Endothelial cell of umbilical vein (primary cell): ENCODE data around the gene TNS4. TPM values are rescaled to one million over a fixed set of nuclear protein-coding genes. Genes with fewer than 3 reads are reported as not detected.

Source experiments
- BruUV-seq: library from RNA; stranded (reverse); fragments of 400-500 nt; replicated peaks from 2 replicates; lab custom pipeline; 2021; lab: Mats Ljungman, UMichigan
- CTCF ChIA-PET: fragments of 300-600, 350-600 bp; sonication (Branson Sonifier 250); formaldehyde crosslinking; loops from one replicate; lab custom pipeline; 2021; ENCODE audit warnings: antibody characterized with exemption, inconsistent platforms; lab: Charles Lee
- POLR2A ChIA-PET: fragments of 300-600, 350-600 bp; sonication (Branson Sonifier 250); formaldehyde crosslinking; loops from one replicate; lab custom pipeline; 2021; ENCODE audit warnings: antibody characterized with exemption, inconsistent platforms; lab: Charles Lee
- DNase-seq: peaks from one replicate; pipeline ENCODE4 v3.0.0-alpha.2; 2011; ENCODE audit warnings: low read depth, low spot score
- FAIRE-seq: peaks from 2 replicates; lab custom pipeline; 2011; peaks lifted over from hg19 to GRCh38; lab: Jason Lieb, UNC
- H2AFZ ChIP-seq: 2 replicates; pipeline ENCODE4 v1.6.0; 2012; ENCODE audit warnings: low read depth, low read length, control low read depth, inconsistent platforms
- H3K27ac ChIP-seq: 2 replicates; pipeline ENCODE4 v1.5.1; 2011; ENCODE audit warnings: low read depth, mild to moderate bottlenecking, control low read depth, low read length, moderate library complexity; ENCODE audit not compliant: insufficient read depth
- H3K27me3 ChIP-seq, 2 experiments: 2 replicates each; pipeline versions ENCODE4 v1.6.0 to v1.6.1; 2011; ENCODE audit warnings: low read length in 2 of 2, mixed read lengths in 1 of 2; ENCODE audit not compliant: control insufficient read depth in 2 of 2, insufficient read depth in 2 of 2
- H3K36me3 ChIP-seq, 2 experiments: 2 replicates in 1 of 2; 3 replicates in 1 of 2; pipeline ENCODE4 v1.5.1; 2011; ENCODE audit warnings: low read length in 2 of 2, mild to moderate bottlenecking in 1 of 2, moderate library complexity in 1 of 2; ENCODE audit not compliant: control insufficient read depth in 2 of 2, insufficient read depth in 2 of 2; ENCODE audit errors: extremely low read depth in 1 of 2
- H3K4me1 ChIP-seq: 3 replicates; pipeline ENCODE4 v1.5.1; 2011; ENCODE audit warnings: mild to moderate bottlenecking, low read length; ENCODE audit not compliant: control insufficient read depth, insufficient read depth; ENCODE audit errors: extremely low read depth
- H3K4me2 ChIP-seq: 2 replicates; pipeline ENCODE4 v1.6.1; 2011; ENCODE audit warnings: low read length, control low read depth, mixed read lengths; ENCODE audit not compliant: insufficient read depth
- H3K4me3 ChIP-seq, 3 experiments: fragments of 200-600 bp in 1 of 3; sonication (generic), shearing (Covaris generic) in 1 of 3; replicated peaks in 1 of 3; 2 replicates each; pipeline ENCODE4 v1.5.1; 2011 to 2016; ENCODE audit warnings: control low read depth in 3 of 3, low read length in 3 of 3, mild to moderate bottlenecking in 2 of 3, inconsistent platforms in 1 of 3, low read depth in 1 of 3, moderate library complexity in 1 of 3; ENCODE audit not compliant: insufficient read depth in 1 of 3
- H3K79me2 ChIP-seq: 2 replicates; pipeline ENCODE4 v1.6.0; 2012; ENCODE audit warnings: low read length, inconsistent platforms; ENCODE audit not compliant: control insufficient read depth, insufficient read depth
- H3K9ac ChIP-seq: replicated peaks from 2 replicates; pipeline ENCODE3; 2011; ENCODE audit warnings: low read length, control low read depth; ENCODE audit not compliant: insufficient read depth; ENCODE audit errors: extremely low read depth
- H3K9me1 ChIP-seq: replicated peaks from 3 replicates; pipeline ENCODE4 v1.6.0; 2011; ENCODE audit warnings: mild to moderate bottlenecking, low read length; ENCODE audit not compliant: control insufficient read depth, insufficient read depth; ENCODE audit errors: extremely low read depth
- H3K9me3 ChIP-seq: replicated peaks from 2 replicates; pipeline ENCODE4 v1.5.1; 2012; ENCODE audit warnings: low read length, inconsistent platforms; ENCODE audit not compliant: control insufficient read depth, insufficient read depth
- H4K20me1 ChIP-seq: replicated peaks from 2 replicates; pipeline ENCODE3; 2011; ENCODE audit warnings: mild to moderate bottlenecking, low read length; ENCODE audit not compliant: control insufficient read depth, insufficient read depth; ENCODE audit errors: extremely low read depth
- CTCF ChIP-seq, 2 donors: IDR thresholded peaks; 1 replicate in 1 of 2; 2 replicates in 1 of 2; pipeline ENCODE4 v1.5.1; 2011; ENCODE audit warnings: low read length in 2 of 2, mild to moderate bottlenecking in 2 of 2, moderate library complexity in 2 of 2, control low read depth in 1 of 2, inconsistent platforms in 1 of 2, low read depth in 1 of 2; ENCODE audit not compliant: insufficient read depth in 1 of 2; ENCODE audit errors: extremely low read depth in 1 of 2
- GATA2 ChIP-seq: IDR thresholded peaks from 2 replicates; pipeline ENCODE4 v1.7.0; 2011; ENCODE audit warnings: low read depth, mild to moderate bottlenecking, moderate library complexity, mixed read lengths, low read length; ENCODE audit not compliant: insufficient read length, insufficient read depth
- JUN ChIP-seq: IDR thresholded peaks from 2 replicates; pipeline ENCODE4 v1.6.1; 2011; ENCODE audit warnings: borderline replicate concordance, low read depth; ENCODE audit not compliant: insufficient read length, insufficient read depth
- MYC ChIP-seq: IDR thresholded peaks from one replicate; pipeline ENCODE4 v1.6.1; 2011; ENCODE audit warnings: mild to moderate bottlenecking, low read depth, low read length
- POLR2AphosphoS5 ChIP-seq: IDR thresholded peaks from 2 replicates; pipeline ENCODE4 v1.6.1; 2012; ENCODE audit warnings: low read depth, mild to moderate bottlenecking, control low read depth, low read length, moderate library complexity; ENCODE audit not compliant: insufficient read depth
- dilution Hi-C: fragments of 300-500 bp; cut with MboI; formaldehyde crosslinking; loops from one replicate; pipeline ENCODE4 v1.15.0; 2019; ENCODE audit warnings: low sequenced_read_pairs; ENCODE audit not compliant: extremely low pct_ligation_motif_present
- intact Hi-C: fragments of 100-400 bp; cut with micrococcal nuclease; formaldehyde crosslinking; loops from one replicate; pipeline ENCODE4 v1.10.0; 2022
- polyA plus RNA-seq, 4 experiments: library from polyadenylated mRNA; depleted of rRNA in 3 of 4; stranded (reverse) in 3 of 4; unstranded in 1 of 4; fragments of >200 nt; gene quantifications; 2 replicates each; pipeline versions ENCODE4 v1.2.1 to v1.2.3, GENCODE V29; 2011 to 2012; ENCODE audit warnings: missing spikeins in 1 of 4
- total RNA-seq: library from RNA; stranded (reverse); gene quantifications from 2 replicates; pipeline ENCODE4 v1.2.3, GENCODE V29; 2021
- TF ChIP-seq, protein P1 (sequence below): IDR thresholded peaks from 2 replicates; pipeline ENCODE4 v1.6.1; 2011; ENCODE audit not compliant: insufficient read depth, insufficient read length

TNS4 gene
- total and polyA plus RNA-seq, 2 donors (not counting 3 experiments of a cell fraction or from before 2014, with no cell fraction given): not detected

DNA sequence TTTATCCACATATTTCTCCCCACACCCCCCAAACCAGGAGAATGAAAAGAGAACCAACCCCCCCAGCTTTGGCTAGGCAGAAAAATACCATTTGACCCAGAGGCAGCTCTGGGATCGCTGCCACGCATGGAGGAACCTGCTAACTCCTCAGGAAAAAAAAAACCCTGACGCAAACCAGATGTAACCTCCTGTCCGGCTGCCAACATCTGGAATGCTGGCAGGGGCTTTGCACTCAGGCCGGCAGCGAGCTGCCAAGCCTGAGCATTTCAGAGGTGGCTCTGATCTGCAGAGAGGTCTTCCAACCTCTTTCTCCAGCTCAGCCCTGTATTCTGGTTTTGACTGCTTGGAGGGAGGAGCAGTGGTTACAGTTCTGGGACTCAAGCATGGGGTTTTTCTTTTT is 50.0 kb downstream of the TNS4 start:
- FAIRE-seq: peak; percentile 46
- H3K4me1 ChIP-seq: peaks cover 43% of the 10 kb centered on the region
- intact Hi-C loops: no loop called here

More for the DNA sequence above, 50.0 kb downstream of the TNS4 start:
- Histone ChIP-seq H3K9me1 (no peaks in the 10 kb centered on the region), H3K9ac (no peak overlapping the region), H4K20me1 (peaks cover 3% of the 10 kb centered on the region), H3K4me3 (no peak overlapping the region), H3K27ac (no peak overlapping the region), H3K4me2 (no peak overlapping the region), H3K79me2 (peaks cover 56% of the 10 kb centered on the region), H2AFZ (no peak overlapping the region), H3K27me3 (no peaks in the 10 kb centered on the region), H3K9me3 (no peaks in the 10 kb centered on the region), H3K36me3 (peaks cover 24 to 42% of the 10 kb centered on the region in 2 experiments)
- ChIA-PET CTCF (interaction anchor here (0.7 to 6.8 kb wide), 6 partner anchors 8 to 109 kb away, joined by 3 to 48 read pairs (median 6); no protein-coding TSS in a partner anchor), POLR2A (no interaction called here)
- no peak for DNase-seq
- dilution Hi-C loops: no loop called here
- TF ChIP-seq CTCF (IDR thresholded peaks at IDR 0.05; ENCODE audit: extremely low read depth in 1 of 2, insufficient read depth in 1 of 2, low read depth in 1 of 2, low read length in 2 of 2): no peak
- TF ChIP-seq POLR2AphosphoS5: no peak
- TF ChIP-seq, protein P1, sequence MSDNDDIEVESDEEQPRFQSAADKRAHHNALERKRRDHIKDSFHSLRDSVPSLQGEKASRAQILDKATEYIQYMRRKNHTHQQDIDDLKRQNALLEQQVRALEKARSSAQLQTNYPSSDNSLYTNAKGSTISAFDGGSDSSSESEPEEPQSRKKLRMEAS: no peak
- no peak for TF ChIP-seq MYC
- TF ChIP-seq GATA2: no peak
- no peak for TF ChIP-seq JUN
- no TSS peak for BruUV-seq
